ENCODE measurements around the gene MPP7.

DNA sequence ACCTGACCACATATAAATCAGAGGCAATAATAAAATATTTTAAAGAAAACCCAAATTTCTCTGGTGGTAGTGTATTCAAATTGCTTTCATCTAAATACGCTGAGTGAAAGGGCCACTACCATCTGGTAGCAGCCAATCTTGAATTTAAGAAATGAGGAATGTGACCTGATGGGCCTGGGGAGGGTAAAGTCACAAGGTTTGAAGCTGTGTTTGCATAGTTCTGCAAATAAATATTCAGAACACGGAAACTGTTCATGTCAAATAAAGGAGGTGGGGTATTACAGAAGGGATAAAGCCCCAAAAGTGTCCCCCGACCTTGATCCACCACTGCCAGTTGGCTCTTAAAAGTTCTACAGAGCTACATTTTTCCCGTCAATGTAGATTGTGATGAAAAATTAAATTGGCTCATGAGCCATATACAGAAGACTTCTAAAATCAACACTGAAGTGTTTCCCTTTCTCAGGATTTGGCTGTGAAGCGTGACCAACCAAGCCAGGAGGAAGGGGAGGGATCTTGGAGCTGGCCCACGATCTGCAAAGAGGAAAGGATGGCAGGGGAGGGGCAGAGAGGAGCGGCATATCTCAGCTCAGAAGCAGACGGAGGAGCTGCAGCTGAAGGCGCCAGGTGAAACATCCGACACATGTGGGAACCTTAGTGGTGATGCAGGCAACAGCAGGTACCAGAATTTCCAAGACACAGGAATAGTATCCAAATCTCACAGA lies 39.6 kb downstream of the MPP7 start:
- TF ChIP-seq CEBPB (IDR thresholded peaks at IDR 0.05; ENCODE audit: low read depth, low read length) (no peak), GABPA (IDR thresholded peaks at IDR 0.05; ENCODE audit: borderline replicate concordance, insufficient read depth, low read length) (no peak), POLR2A (IDR thresholded peaks at IDR 0.05; ENCODE audit: control extremely low read depth in 1 of 2, low read depth in 2 of 2, low read length in 2 of 2) (no peak), CBX5 (IDR thresholded peaks at IDR 0.05; ENCODE audit: low read depth, low read length) (no peak), HDAC2 (IDR thresholded peaks at IDR 0.05; ENCODE audit: borderline replicate concordance in 1 of 2, low read depth in 2 of 2, low read length in 2 of 2) (no peak), TAF1 (IDR thresholded peaks at IDR 0.05; ENCODE audit: low read depth, low read length) (no peak)
- TF ChIP-seq, protein P1, sequence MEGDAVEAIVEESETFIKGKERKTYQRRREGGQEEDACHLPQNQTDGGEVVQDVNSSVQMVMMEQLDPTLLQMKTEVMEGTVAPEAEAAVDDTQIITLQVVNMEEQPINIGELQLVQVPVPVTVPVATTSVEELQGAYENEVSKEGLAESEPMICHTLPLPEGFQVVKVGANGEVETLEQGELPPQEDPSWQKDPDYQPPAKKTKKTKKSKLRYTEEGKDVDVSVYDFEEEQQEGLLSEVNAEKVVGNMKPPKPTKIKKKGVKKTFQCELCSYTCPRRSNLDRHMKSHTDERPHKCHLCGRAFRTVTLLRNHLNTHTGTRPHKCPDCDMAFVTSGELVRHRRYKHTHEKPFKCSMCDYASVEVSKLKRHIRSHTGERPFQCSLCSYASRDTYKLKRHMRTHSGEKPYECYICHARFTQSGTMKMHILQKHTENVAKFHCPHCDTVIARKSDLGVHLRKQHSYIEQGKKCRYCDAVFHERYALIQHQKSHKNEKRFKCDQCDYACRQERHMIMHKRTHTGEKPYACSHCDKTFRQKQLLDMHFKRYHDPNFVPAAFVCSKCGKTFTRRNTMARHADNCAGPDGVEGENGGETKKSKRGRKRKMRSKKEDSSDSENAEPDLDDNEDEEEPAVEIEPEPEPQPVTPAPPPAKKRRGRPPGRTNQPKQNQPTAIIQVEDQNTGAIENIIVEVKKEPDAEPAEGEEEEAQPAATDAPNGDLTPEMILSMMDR (IDR thresholded peaks at IDR 0.05; ENCODE audit: control extremely low read depth in 1 of 3, insufficient read depth in 1 of 3, low read depth in 1 of 3, low read length in 3 of 3), result no peak

All from H1 (cell line).